Peyer's patch (tissue), 4 donors: Measurements from ENCODE around the gene ACADSB. TPM values are rescaled to one million over a fixed set of nuclear protein-coding genes. Genes with fewer than 3 reads are reported as not detected.

Experiments
- DNase-seq, 3 donors: peaks; one replicate each; pipeline ENCODE4 v3.0.0-alpha.2; 2017 to 2019
- H3K27ac ChIP-seq, 4 donors: fragments of 200-600 bp; sonication (generic); one replicate each; pipeline ENCODE4 v1.5.1; 2016 to 2019
- H3K27me3 ChIP-seq, 2 donors: fragments of 200-600 bp; sonication (generic); one replicate each; pipeline ENCODE4 v1.5.1; 2019
- H3K36me3 ChIP-seq, 3 donors: fragments of 200-600 bp; sonication (generic); one replicate each; pipeline ENCODE4 v1.5.1; 2016 to 2019
- H3K4me1 ChIP-seq, 4 donors: fragments of 200-600 bp; sonication (generic); one replicate each; pipeline ENCODE4 v1.5.1; 2016 to 2019
- H3K4me3 ChIP-seq, 4 donors: fragments of 200-600 bp; sonication (generic); 1 replicate in 3 of 4; 2 replicates in 1 of 4; pipeline ENCODE4 v1.5.1; 2016 to 2019; ENCODE audit warnings: mild to moderate bottlenecking in 1 of 4
- H3K9me3 ChIP-seq, 4 donors: fragments of 200-600 bp; sonication (generic); one replicate each; pipeline ENCODE4 v1.5.1; 2016 to 2019; ENCODE audit warnings: mild to moderate bottlenecking in 1 of 4
- CTCF ChIP-seq, 6 experiments: fragments of 450-650 bp in 4 of 6; fragments of 200-600 bp in 2 of 6; sonication (generic) in 1 of 6; IDR thresholded peaks; one replicate each; pipeline ENCODE4 v1.5.1; 2017 to 2019; ENCODE audit warnings: antibody characterized with exemption in 6 of 6, mild to moderate bottlenecking in 3 of 6, moderate library complexity in 1 of 6
- POLR2A ChIP-seq, 2 donors: fragments of 450-650 bp; IDR thresholded peaks; one replicate each; pipeline ENCODE4 v1.5.1; 2017; ENCODE audit warnings: antibody characterized with exemption in 2 of 2, mild to moderate bottlenecking in 2 of 2, moderate library complexity in 2 of 2
- total RNA-seq, 4 donors: library from RNA; depleted of rRNA; stranded (reverse); fragments of >200 nt; gene quantifications; one replicate each; pipeline ENCODE4 v1.1.0, GENCODE V29; 2016

The ACADSB gene
- total RNA-seq, 4 donors from 2014 or later: 9.1 to 14.2 (median 10.2) TPM

GRCh38 chr10:123019264-123019663 is 10.5 kb downstream of the ACADSB start:
- H3K9me3 ChIP-seq: no peaks in the 10 kb centered on the region
- H3K4me1 ChIP-seq: no peaks in the 10 kb centered on the region
- no peaks in the 10 kb centered on the region for H3K27me3 ChIP-seq
- no peak for TF ChIP-seq CTCF (IDR thresholded peaks at IDR 0.05)
- no peak for TF ChIP-seq POLR2A (IDR thresholded peaks at IDR 0.05)
- no peaks in the 10 kb centered on the region for H3K36me3 ChIP-seq
- no peak overlapping the region for H3K4me3 ChIP-seq
- H3K27ac ChIP-seq: no peak overlapping the region
- DNase-seq: no peak

- TF ChIP-seq CTCF (IDR thresholded peaks at IDR 0.05): no peak
- TF ChIP-seq POLR2A (IDR thresholded peaks at IDR 0.05): no peak
- no peak for DNase-seq
- H3K27ac ChIP-seq: no peak overlapping the region
Observed at GRCh38 chr10:123019941-123020703, 11.3 kb downstream of the ACADSB start.

GRCh38 chr10:123021517-123021916 is 12.7 kb downstream of the ACADSB start:
- no peaks in the 10 kb centered on the region for H3K4me1 ChIP-seq

More at GRCh38 chr10:123019941-123020703, 11.3 kb downstream of the ACADSB start:
- Histone ChIP-seq H3K27me3 (no peaks in the 10 kb centered on the region), H3K4me1 (no peaks in the 10 kb centered on the region), H3K4me3 (no peak overlapping the region), H3K9me3 (no peaks in the 10 kb centered on the region), H3K36me3 (no peaks in the 10 kb centered on the region)

GRCh38 chr10:123024540-123024939 is 15.7 kb downstream of the ACADSB start:
- Histone ChIP-seq H3K27ac (no peak overlapping the region), H3K36me3 (no peaks in the 10 kb centered on the region), H3K27me3 (no peaks in the 10 kb centered on the region), H3K9me3 (no peaks in the 10 kb centered on the region), H3K4me1 (no peaks in the 10 kb centered on the region), H3K4me3 (no peak overlapping the region)
- DNase-seq: no peak
- TF ChIP-seq POLR2A (IDR thresholded peaks at IDR 0.05): no peak
- no peak for TF ChIP-seq CTCF (IDR thresholded peaks at IDR 0.05)

More at GRCh38 chr10:123021517-123021916, 12.7 kb downstream of the ACADSB start:
- Histone ChIP-seq H3K9me3 (no peaks in the 10 kb centered on the region), H3K27ac (no peak overlapping the region), H3K36me3 (no peaks in the 10 kb centered on the region), H3K27me3 (no peaks in the 10 kb centered on the region), H3K4me3 (no peak overlapping the region)
- DNase-seq: no peak
- TF ChIP-seq CTCF (IDR thresholded peaks at IDR 0.05): peak in 4 of 6 experiments; percentile 11 to 28 (median 12)
- no peak for TF ChIP-seq POLR2A (IDR thresholded peaks at IDR 0.05)

GRCh38 chr10:123026302-123026701 is 17.5 kb downstream of the ACADSB start:
- H3K36me3 ChIP-seq: no peaks in the 10 kb centered on the region
- H3K4me3 ChIP-seq: no peak overlapping the region
- no peaks in the 10 kb centered on the region for H3K9me3 ChIP-seq
- no peak for DNase-seq
- H3K27ac ChIP-seq: no peak overlapping the region
- no peak for TF ChIP-seq CTCF (IDR thresholded peaks at IDR 0.05)
- TF ChIP-seq POLR2A (IDR thresholded peaks at IDR 0.05): no peak
- no peaks in the 10 kb centered on the region for H3K4me1 ChIP-seq
- H3K27me3 ChIP-seq: no peaks in the 10 kb centered on the region
